ENCODE data around the gene ATP6V1D.

- TF ChIP-seq CTCF (conservative IDR thresholded peaks at IDR 0.05; ENCODE audit: low read length) (no peak), EZH2phosphoT487 (IDR thresholded peaks at IDR 0.05; ENCODE audit: borderline replicate concordance) (no peak)
Observed at GRCh38 chr14:67377916-67378315, 18.3 kb upstream of the ATP6V1D start.

Data from Loucy (cell line).